Measurements from ENCODE around the gene SLC30A4. TPM values are rescaled to one million over a fixed set of nuclear protein-coding genes. Genes with fewer than 3 reads are reported as not detected.
A peak's percentile ranks its signal among the peaks of the same experiment; 100 is the strongest.

Gene SLC30A4
- polyA plus RNA-seq, 3 donors, result 0.05 to 0.21 (median 0.17) TPM

DNA sequence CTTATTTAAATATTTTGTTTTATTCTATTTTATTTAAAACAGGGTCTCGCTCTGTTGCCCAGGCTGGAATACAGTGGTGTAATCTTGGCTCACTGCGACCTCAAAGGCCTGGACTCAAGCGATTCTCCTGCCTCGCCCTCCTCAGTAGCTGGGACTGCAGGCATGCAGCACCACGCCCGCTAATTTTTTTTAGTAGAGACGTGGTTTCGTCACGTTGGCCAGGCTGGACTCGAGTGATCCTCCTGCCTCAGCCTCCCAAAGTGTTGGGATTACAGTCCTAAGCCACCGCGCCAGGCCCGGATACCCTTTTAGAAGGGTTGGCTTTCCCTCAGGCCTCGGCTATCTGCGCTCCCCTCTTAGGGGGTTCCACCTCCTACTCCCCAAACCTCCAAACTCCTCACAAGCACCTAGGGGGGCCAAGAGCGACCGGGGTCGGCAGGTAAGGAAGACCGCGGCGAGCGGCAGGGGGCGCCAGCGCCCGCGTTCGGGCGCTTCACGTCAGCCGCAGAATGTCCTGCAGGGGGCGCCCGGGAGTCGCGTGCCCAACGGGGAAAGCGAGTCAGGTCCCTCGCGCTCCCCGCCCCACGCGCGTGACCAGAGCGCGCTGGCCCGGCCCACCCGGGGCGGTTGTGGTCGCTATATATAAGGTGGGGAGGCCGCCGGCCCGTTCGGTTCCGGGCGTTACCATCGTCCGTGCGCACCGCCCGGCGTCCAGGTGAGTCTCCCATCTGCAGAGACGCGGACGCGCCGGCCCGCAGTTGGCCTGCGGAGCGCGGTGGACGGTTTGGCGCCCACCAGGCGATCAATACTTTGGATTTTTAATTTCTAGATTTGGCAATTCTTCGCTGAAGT lies 92.4 kb downstream of the SLC30A4 start:
- Histone ChIP-seq H3K27me3 (ENCODE audit: control insufficient read depth in 2 of 2, insufficient read depth in 2 of 2, low read length in 2 of 2) (peaks cover 6 to 32% of the 10 kb centered on the region in 2 donors), H3K4me2 (replicated peaks; ENCODE audit: extremely low read depth, low read length, poor library complexity, severe bottlenecking) (peak overlapping the region; percentile 74), H3K79me2 (ENCODE audit: insufficient read depth, low read length) (no peaks in the 10 kb centered on the region), H4K20me1 (ENCODE audit: insufficient read depth, low read length) (no peaks in the 10 kb centered on the region), H3K9ac (ENCODE audit: insufficient read depth, low read length, poor library complexity, severe bottlenecking) (no peak overlapping the region), H3K9me3 (replicated peaks in 1 of 2; ENCODE audit: control insufficient read depth in 1 of 2, insufficient read depth in 1 of 2, low read length in 2 of 2) (no peaks in the 10 kb centered on the region), H3K27ac (ENCODE audit: low read depth in 1 of 2, low read length in 2 of 2) (no peak overlapping the region), H2AFZ (ENCODE audit: insufficient read depth, low read depth, low read length, poor library complexity, severe bottlenecking) (peak overlapping the region; percentile 77), H3K4me1 (ENCODE audit: control insufficient read depth in 1 of 2, insufficient read depth in 2 of 2, low read length in 2 of 2) (peaks cover 8 to 10% of the 10 kb centered on the region in 2 donors), H3K4me3 (replicated peaks in 1 of 3; ENCODE audit: low read depth in 2 of 3, low read length in 3 of 3) (peak overlapping the region; percentile 9 to 66 (median 17)), H3K36me3 (replicated peaks in 1 of 2; ENCODE audit: control insufficient read depth in 1 of 2, insufficient read depth in 2 of 2, low read length in 2 of 2) (no peaks in the 10 kb centered on the region)
- Mint-ChIP-seq H3K4me3 (peak overlapping the region; percentile 75 to 82), H3K36me3 (peaks cover 3 to 11% of the 10 kb centered on the region in 2 donors), H3K27ac (peak overlapping the region in 2 of 7 donors; percentile 24 to 73), H3K4me1 (peaks cover 7% of the 10 kb centered on the region), H3K27me3 (ENCODE audit: low read depth in 3 of 3) (peaks cover 29 to 36% (median 34%) of the 10 kb centered on the region in 3 donors), H3K9me3 (peaks cover 0 to 2% (median 0%) of the 10 kb centered on the region in 7 donors)
- intact Hi-C loops (cut with micrococcal nuclease), result loop anchor here (1.0 to 10.0 kb wide), 4 partner anchors 27 to 185 kb away; no protein-coding TSS in a partner anchor
- 10% methylated on average over 65 of the region's 73 CpGs for WGBS (ENCODE audit: insufficient coverage)
- peak; percentile 74 to 89 (median 81) for DNase-seq
- TF ChIP-seq, protein P1, sequence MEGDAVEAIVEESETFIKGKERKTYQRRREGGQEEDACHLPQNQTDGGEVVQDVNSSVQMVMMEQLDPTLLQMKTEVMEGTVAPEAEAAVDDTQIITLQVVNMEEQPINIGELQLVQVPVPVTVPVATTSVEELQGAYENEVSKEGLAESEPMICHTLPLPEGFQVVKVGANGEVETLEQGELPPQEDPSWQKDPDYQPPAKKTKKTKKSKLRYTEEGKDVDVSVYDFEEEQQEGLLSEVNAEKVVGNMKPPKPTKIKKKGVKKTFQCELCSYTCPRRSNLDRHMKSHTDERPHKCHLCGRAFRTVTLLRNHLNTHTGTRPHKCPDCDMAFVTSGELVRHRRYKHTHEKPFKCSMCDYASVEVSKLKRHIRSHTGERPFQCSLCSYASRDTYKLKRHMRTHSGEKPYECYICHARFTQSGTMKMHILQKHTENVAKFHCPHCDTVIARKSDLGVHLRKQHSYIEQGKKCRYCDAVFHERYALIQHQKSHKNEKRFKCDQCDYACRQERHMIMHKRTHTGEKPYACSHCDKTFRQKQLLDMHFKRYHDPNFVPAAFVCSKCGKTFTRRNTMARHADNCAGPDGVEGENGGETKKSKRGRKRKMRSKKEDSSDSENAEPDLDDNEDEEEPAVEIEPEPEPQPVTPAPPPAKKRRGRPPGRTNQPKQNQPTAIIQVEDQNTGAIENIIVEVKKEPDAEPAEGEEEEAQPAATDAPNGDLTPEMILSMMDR (IDR thresholded peaks at IDR 0.05), result peak; percentile 100

Small RNAs within 50 kb of the gene (small RNA-seq; reads per million reads assigned to genes)
- gene DPPA5P2 (ENCODE audit: insufficient read length, low read depth) (not detected), gene SNORA41B (ENCODE audit: insufficient read length, low read depth) (not detected)

Other genes with a start within 250 kb of the SLC30A4 start
- gene GATM, start 144.2 kb downstream of the SLC30A4 start, polyA plus RNA-seq, result 1 to 10 TPM in 2 of 3 donors, under 1 TPM in 1; 0.89 to 1.5 (median 1.5) TPM
- gene BLOC1S6, start 64.6 kb upstream of the SLC30A4 start, polyA plus RNA-seq, result 10 to 100 TPM; 16.8 to 54.9 (median 47.9) TPM
- 100 to 1,000 TPM in 2 of 3 donors, 10 to 100 TPM in 1; 78.9 to 292 (median 232) TPM for gene SQOR, start 112.3 kb upstream of the SLC30A4 start, polyA plus RNA-seq